GM23338 (cell line): ENCODE measurements around the gene RPL39L. TPM values are rescaled to one million over a fixed set of nuclear protein-coding genes. Genes with fewer than 3 reads are reported as not detected.
"Not testable (repeated sequence)": the region's sequence is repeated elsewhere in the genome, so short reads cannot be mapped to it uniquely, and the experiment has no call there.

Source experiments
- ATAC-seq: fragments of 200-7000 bp; cut with Tn5 transposase; 3 replicates; pipeline ENCODE4 v1.9.1; 2020
- DNase-seq: peaks from one replicate; pipeline ENCODE4 v3.0.0-alpha.2; 2015; ENCODE audit warnings: low spot score
- H2AFZ ChIP-seq: fragments of 200-600 bp; sonication (generic); 2 replicates; pipeline ENCODE4 v1.8.0; 2016; ENCODE audit warnings: antibody characterized with exemption, mild to moderate bottlenecking, moderate library complexity
- H3F3A ChIP-seq: fragments of 200-600 bp; sonication (generic); replicated peaks from 2 replicates; pipeline ENCODE4 v1.8.0; 2017; ENCODE audit warnings: antibody characterized with exemption, mixed run types, low read depth
- H3K27ac ChIP-seq: fragments of 200-600 bp; sonication (generic); 2 replicates; pipeline ENCODE4 v1.6.1; 2016; ENCODE audit warnings: low read depth
- H3K27me3 ChIP-seq: fragments of 200-600 bp; sonication (generic); 2 replicates; pipeline ENCODE4 v1.8.0; 2016; ENCODE audit warnings: mild to moderate bottlenecking, mixed run types, moderate library complexity; ENCODE audit not compliant: insufficient read depth
- H3K36me3 ChIP-seq: fragments of 200-600 bp; sonication (generic); 2 replicates; pipeline ENCODE4 v1.8.0; 2016; ENCODE audit warnings: mild to moderate bottlenecking; ENCODE audit not compliant: insufficient read depth
- H3K4me1 ChIP-seq: fragments of 200-600 bp; sonication (generic); 2 replicates; pipeline ENCODE4 v1.8.0; 2016; ENCODE audit warnings: mild to moderate bottlenecking, moderate library complexity; ENCODE audit not compliant: insufficient read depth
- H3K4me2 ChIP-seq: fragments of 200-600 bp; sonication (generic); 2 replicates; pipeline ENCODE4 v1.7.1; 2017; ENCODE audit warnings: mixed run types
- H3K4me3 ChIP-seq: fragments of 200-600 bp; sonication (generic); 2 replicates; pipeline ENCODE4 v1.6.1; 2016; ENCODE audit warnings: mixed run types
- H3K79me2 ChIP-seq: fragments of 200-600 bp; sonication (generic); replicated peaks from 2 replicates; pipeline ENCODE4 v1.8.0; 2017; ENCODE audit warnings: mild to moderate bottlenecking; ENCODE audit not compliant: insufficient read depth
- H3K9me2 ChIP-seq: fragments of 200-600 bp; sonication (generic); 2 replicates; pipeline ENCODE4 v1.8.0; 2017; ENCODE audit not compliant: insufficient read depth
- H4K20me1 ChIP-seq: fragments of 200-600 bp; sonication (generic); replicated peaks from 2 replicates; pipeline ENCODE4 v1.8.0; 2017; ENCODE audit warnings: mild to moderate bottlenecking; ENCODE audit not compliant: insufficient read depth
- H3K27ac Mint-ChIP-seq: 2 replicates; pipeline ENCODE4 v1.8.0; 2020; ENCODE audit warnings: inconsistent platforms, mild to moderate bottlenecking, moderate library complexity, mixed read lengths
- H3K27me3 Mint-ChIP-seq: 3 replicates; pipeline ENCODE4 v1.8.0; 2022; ENCODE audit warnings: low read depth, mild to moderate bottlenecking, moderate library complexity, mixed read lengths, inconsistent platforms; ENCODE audit not compliant: insufficient read depth, poor library complexity
- H3K36me3 Mint-ChIP-seq: 3 replicates; pipeline ENCODE4 v1.8.0; 2021; ENCODE audit warnings: low read depth, mild to moderate bottlenecking, inconsistent platforms, moderate library complexity, mixed read lengths
- H3K4me1 Mint-ChIP-seq: 3 replicates; pipeline ENCODE4 v1.8.0; 2020; ENCODE audit warnings: mild to moderate bottlenecking, inconsistent platforms, mixed read lengths
- H3K4me3 Mint-ChIP-seq: 3 replicates; pipeline ENCODE4 v1.8.0; 2021; ENCODE audit warnings: moderate library complexity, mild to moderate bottlenecking, inconsistent platforms, mixed read lengths
- H3K9me3 Mint-ChIP-seq: 3 replicates; pipeline ENCODE4 v1.8.0; 2020; ENCODE audit warnings: moderate library complexity, mild to moderate bottlenecking, inconsistent platforms, mixed read lengths
- CREB1 ChIP-seq: fragments of 250-450 bp; sonication (Bioruptor Pico); IDR thresholded peaks from 2 replicates; pipeline ENCODE4 v1.5.0; 2020; ENCODE audit warnings: low read depth, mild to moderate bottlenecking, moderate library complexity
- EZH2 ChIP-seq: fragments of 200-600 bp; sonication (generic); IDR thresholded peaks from one replicate; pipeline ENCODE4 v1.8.0; 2017; ENCODE audit warnings: antibody characterized with exemption, mild to moderate bottlenecking, low read depth; ENCODE audit not compliant: unreplicated experiment
- JUNB ChIP-seq: IDR thresholded peaks from one replicate; pipeline ENCODE4 v1.6.1; 2016; ENCODE audit warnings: antibody characterized with exemption; ENCODE audit not compliant: unreplicated experiment
- NANOG ChIP-seq: IDR thresholded peaks from 2 replicates; pipeline ENCODE4 v1.6.1; 2016; ENCODE audit warnings: antibody characterized with exemption, borderline replicate concordance
- STAT1 ChIP-seq: IDR thresholded peaks from one replicate; pipeline ENCODE4 v1.6.1; 2016; ENCODE audit warnings: antibody characterized with exemption; ENCODE audit not compliant: unreplicated experiment
- ZNF331 ChIP-seq: fragments of 250-450 bp; sonication (Bioruptor Pico); IDR thresholded peaks from 2 replicates; pipeline ENCODE4 v1.5.0; 2020; ENCODE audit warnings: low read depth, mild to moderate bottlenecking, moderate library complexity
- polyA plus RNA-seq: library from polyadenylated mRNA; unstranded; fragments of >200 nt; fragmentation: Nextera tagmentation; extraction: Ambion mirVana; gene quantifications from 2 replicates; pipeline ENCODE4 v1.2.1, GENCODE V29; 2016
- total RNA-seq: library from RNA; depleted of rRNA; stranded (reverse); fragments of >200 nt; shearing (Covaris generic); gene quantifications from 2 replicates; pipeline ENCODE4 v1.2.3, GENCODE V29; 2014
- TF ChIP-seq, protein P1 (sequence below), 2 experiments: fragments of 200-600 bp in 1 of 2; sonication (generic) in 1 of 2; conservative IDR thresholded peaks; 2 replicates each; pipeline versions ENCODE4 v1.5.1 to v1.6.1; 2016 to 2017; ENCODE audit warnings: antibody characterized with exemption in 2 of 2, low read depth in 2 of 2, mild to moderate bottlenecking in 2 of 2, moderate library complexity in 1 of 2
- TF ChIP-seq, protein P2 (sequence below): IDR thresholded peaks from one replicate; pipeline ENCODE4 v1.6.1; 2018; ENCODE audit warnings: antibody characterized with exemption; ENCODE audit not compliant: unreplicated experiment
- TF ChIP-seq, protein P3 (sequence below): fragments of 250-450 bp; sonication (Bioruptor Pico); IDR thresholded peaks from 2 replicates; pipeline ENCODE4 v1.5.0; 2020; ENCODE audit warnings: mild to moderate bottlenecking, moderate library complexity
- TF ChIP-seq, protein P4 (sequence below): IDR thresholded peaks from 2 replicates; pipeline ENCODE4 v1.6.1; 2016; ENCODE audit warnings: antibody characterized with exemption

RPL39L gene
- total and polyA plus RNA-seq, 2 experiments from 2014 or later, result 70.6 to 155 TPM

DNA sequence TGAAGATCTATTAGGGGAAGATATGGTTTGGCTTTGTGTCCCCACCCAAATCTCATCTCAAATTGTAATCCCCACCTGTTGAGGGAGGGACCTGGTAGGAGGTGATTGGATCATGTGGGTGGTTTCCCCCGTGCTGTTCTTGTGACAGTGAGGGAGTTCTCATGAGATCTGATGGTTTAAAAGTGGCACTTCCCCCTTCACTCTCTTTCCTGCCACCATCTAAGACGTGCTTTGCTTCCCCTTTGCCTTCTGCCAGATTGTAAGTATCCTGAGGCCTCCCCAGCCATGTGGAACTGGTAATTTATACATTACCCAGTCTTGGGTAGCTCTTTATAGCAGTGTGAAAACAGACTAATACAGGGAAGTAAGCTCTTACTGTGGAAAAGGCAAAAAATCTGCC, 6.1 kb downstream of the RPL39L start:
- not testable (repeated sequence) for H3K4me1 ChIP-seq, H2AFZ ChIP-seq, H3K27me3 Mint-ChIP-seq, H3K27me3 ChIP-seq, H3K4me2 ChIP-seq, H3K4me3 ChIP-seq, H3K9me2 ChIP-seq, H3K36me3 ChIP-seq, H3F3A ChIP-seq, DNase-seq, H3K4me1 Mint-ChIP-seq, H3K27ac ChIP-seq, H3K79me2 ChIP-seq, H4K20me1 ChIP-seq, H3K27ac Mint-ChIP-seq, H3K4me3 Mint-ChIP-seq, ATAC-seq
- Mint-ChIP-seq H3K36me3 (peaks cover 54% of the 10 kb centered on the region), H3K9me3 (peaks cover 12% of the 10 kb centered on the region)

DNA sequence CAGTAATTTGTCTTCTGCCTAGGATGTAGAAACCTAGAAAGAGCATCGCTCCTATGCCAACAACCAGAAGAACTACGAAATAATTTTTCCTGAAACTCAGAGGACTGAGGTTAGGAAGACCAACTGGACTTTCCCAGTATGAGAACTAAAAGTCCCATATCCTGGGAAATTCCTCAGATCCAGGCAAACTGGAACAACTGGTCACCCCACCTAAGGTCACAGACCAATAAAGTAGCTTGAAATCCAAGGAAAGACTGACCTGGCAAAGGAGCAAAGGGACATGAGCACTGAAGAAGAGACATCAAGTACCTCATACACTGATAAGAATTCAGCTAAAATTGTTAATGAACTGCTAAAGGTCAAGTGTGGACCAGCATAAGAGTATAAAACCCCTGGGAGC, 6.6 kb downstream of the RPL39L start:
- no peaks in the 10 kb centered on the region for H3K4me1 ChIP-seq
- no peak overlapping the region for H3K4me2 ChIP-seq
- 0 out of 2 replicates have a peak, but pooled peaks cover 9% of the 10 kb centered on the region for H3K36me3 ChIP-seq
- H3K27ac Mint-ChIP-seq, result no peak overlapping the region
- no peaks in the 10 kb centered on the region for H3K9me2 ChIP-seq
- no peaks in the 10 kb centered on the region for H3K4me1 Mint-ChIP-seq
- H3K79me2 ChIP-seq, result peaks cover 6% of the 10 kb centered on the region; the same call in 1 of the 2 replicates
- H3F3A ChIP-seq, result no peaks in the 10 kb centered on the region
- DNase-seq (no peak), ATAC-seq (no peak)
- peaks cover 7% of the 10 kb centered on the region; the same call in 1 of the 2 replicates for H4K20me1 ChIP-seq
- H3K27ac ChIP-seq, result no peak overlapping the region
- H2AFZ ChIP-seq, result no peak overlapping the region
- H3K27me3 ChIP-seq, result no peaks in the 10 kb centered on the region
- H3K36me3 Mint-ChIP-seq, result peaks cover 53% of the 10 kb centered on the region
- H3K4me3 Mint-ChIP-seq, result no peak overlapping the region
- H3K9me3 Mint-ChIP-seq, result peaks cover 11% of the 10 kb centered on the region
- no peaks in the 10 kb centered on the region for H3K27me3 Mint-ChIP-seq
- no peak overlapping the region for H3K4me3 ChIP-seq
- TF ChIP-seq STAT1 (no peak), EZH2 (no peak), NANOG (no peak), CREB1 (no peak), ZNF331 (CRISPR knock-in tag) (no peak), JUNB (no peak)
- TF ChIP-seq, protein P1, sequence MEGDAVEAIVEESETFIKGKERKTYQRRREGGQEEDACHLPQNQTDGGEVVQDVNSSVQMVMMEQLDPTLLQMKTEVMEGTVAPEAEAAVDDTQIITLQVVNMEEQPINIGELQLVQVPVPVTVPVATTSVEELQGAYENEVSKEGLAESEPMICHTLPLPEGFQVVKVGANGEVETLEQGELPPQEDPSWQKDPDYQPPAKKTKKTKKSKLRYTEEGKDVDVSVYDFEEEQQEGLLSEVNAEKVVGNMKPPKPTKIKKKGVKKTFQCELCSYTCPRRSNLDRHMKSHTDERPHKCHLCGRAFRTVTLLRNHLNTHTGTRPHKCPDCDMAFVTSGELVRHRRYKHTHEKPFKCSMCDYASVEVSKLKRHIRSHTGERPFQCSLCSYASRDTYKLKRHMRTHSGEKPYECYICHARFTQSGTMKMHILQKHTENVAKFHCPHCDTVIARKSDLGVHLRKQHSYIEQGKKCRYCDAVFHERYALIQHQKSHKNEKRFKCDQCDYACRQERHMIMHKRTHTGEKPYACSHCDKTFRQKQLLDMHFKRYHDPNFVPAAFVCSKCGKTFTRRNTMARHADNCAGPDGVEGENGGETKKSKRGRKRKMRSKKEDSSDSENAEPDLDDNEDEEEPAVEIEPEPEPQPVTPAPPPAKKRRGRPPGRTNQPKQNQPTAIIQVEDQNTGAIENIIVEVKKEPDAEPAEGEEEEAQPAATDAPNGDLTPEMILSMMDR (conservative IDR thresholded peaks at IDR 0.05; ENCODE audit: low read depth in 2 of 2), result no peak
- TF ChIP-seq, protein P2, sequence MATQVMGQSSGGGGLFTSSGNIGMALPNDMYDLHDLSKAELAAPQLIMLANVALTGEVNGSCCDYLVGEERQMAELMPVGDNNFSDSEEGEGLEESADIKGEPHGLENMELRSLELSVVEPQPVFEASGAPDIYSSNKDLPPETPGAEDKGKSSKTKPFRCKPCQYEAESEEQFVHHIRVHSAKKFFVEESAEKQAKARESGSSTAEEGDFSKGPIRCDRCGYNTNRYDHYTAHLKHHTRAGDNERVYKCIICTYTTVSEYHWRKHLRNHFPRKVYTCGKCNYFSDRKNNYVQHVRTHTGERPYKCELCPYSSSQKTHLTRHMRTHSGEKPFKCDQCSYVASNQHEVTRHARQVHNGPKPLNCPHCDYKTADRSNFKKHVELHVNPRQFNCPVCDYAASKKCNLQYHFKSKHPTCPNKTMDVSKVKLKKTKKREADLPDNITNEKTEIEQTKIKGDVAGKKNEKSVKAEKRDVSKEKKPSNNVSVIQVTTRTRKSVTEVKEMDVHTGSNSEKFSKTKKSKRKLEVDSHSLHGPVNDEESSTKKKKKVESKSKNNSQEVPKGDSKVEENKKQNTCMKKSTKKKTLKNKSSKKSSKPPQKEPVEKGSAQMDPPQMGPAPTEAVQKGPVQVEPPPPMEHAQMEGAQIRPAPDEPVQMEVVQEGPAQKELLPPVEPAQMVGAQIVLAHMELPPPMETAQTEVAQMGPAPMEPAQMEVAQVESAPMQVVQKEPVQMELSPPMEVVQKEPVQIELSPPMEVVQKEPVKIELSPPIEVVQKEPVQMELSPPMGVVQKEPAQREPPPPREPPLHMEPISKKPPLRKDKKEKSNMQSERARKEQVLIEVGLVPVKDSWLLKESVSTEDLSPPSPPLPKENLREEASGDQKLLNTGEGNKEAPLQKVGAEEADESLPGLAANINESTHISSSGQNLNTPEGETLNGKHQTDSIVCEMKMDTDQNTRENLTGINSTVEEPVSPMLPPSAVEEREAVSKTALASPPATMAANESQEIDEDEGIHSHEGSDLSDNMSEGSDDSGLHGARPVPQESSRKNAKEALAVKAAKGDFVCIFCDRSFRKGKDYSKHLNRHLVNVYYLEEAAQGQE, result no peak
- TF ChIP-seq, protein P3, sequence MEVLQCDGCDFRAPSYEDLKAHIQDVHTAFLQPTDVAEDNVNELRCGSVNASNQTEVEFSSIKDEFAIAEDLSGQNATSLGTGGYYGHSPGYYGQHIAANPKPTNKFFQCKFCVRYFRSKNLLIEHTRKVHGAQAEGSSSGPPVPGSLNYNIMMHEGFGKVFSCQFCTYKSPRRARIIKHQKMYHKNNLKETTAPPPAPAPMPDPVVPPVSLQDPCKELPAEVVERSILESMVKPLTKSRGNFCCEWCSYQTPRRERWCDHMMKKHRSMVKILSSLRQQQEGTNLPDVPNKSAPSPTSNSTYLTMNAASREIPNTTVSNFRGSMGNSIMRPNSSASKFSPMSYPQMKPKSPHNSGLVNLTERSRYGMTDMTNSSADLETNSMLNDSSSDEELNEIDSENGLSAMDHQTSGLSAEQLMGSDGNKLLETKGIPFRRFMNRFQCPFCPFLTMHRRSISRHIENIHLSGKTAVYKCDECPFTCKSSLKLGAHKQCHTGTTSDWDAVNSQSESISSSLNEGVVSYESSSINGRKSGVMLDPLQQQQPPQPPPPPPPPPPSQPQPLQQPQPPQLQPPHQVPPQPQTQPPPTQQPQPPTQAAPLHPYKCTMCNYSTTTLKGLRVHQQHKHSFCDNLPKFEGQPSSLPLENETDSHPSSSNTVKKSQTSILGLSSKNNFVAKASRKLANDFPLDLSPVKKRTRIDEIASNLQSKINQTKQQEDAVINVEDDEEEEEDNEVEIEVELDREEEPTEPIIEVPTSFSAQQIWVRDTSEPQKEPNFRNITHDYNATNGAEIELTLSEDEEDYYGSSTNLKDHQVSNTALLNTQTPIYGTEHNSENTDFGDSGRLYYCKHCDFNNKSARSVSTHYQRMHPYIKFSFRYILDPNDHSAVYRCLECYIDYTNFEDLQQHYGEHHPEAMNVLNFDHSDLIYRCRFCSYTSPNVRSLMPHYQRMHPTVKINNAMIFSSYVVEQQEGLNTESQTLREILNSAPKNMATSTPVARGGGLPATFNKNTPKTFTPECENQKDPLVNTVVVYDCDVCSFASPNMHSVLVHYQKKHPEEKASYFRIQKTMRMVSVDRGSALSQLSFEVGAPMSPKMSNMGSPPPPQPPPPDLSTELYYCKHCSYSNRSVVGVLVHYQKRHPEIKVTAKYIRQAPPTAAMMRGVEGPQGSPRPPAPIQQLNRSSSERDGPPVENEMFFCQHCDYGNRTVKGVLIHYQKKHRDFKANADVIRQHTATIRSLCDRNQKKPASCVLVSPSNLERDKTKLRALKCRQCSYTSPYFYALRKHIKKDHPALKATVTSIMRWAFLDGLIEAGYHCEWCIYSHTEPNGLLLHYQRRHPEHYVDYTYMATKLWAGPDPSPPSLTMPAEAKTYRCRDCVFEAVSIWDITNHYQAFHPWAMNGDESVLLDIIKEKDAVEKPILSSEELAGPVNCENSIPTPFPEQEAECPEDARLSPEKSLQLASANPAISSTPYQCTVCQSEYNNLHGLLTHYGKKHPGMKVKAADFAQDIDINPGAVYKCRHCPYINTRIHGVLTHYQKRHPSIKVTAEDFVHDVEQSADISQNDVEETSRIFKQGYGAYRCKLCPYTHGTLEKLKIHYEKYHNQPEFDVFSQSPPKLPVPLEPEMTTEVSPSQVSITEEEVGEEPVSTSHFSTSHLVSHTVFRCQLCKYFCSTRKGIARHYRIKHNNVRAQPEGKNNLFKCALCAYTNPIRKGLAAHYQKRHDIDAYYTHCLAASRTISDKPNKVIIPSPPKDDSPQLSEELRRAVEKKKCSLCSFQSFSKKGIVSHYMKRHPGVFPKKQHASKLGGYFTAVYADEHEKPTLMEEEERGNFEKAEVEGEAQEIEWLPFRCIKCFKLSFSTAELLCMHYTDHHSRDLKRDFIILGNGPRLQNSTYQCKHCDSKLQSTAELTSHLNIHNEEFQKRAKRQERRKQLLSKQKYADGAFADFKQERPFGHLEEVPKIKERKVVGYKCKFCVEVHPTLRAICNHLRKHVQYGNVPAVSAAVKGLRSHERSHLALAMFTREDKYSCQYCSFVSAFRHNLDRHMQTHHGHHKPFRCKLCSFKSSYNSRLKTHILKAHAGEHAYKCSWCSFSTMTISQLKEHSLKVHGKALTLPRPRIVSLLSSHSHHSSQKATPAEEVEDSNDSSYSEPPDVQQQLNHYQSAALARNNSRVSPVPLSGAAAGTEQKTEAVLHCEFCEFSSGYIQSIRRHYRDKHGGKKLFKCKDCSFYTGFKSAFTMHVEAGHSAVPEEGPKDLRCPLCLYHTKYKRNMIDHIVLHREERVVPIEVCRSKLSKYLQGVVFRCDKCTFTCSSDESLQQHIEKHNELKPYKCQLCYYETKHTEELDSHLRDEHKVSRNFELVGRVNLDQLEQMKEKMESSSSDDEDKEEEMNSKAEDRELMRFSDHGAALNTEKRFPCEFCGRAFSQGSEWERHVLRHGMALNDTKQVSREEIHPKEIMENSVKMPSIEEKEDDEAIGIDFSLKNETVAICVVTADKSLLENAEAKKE (CRISPR knock-in tag), result no peak
- TF ChIP-seq, protein P4, sequence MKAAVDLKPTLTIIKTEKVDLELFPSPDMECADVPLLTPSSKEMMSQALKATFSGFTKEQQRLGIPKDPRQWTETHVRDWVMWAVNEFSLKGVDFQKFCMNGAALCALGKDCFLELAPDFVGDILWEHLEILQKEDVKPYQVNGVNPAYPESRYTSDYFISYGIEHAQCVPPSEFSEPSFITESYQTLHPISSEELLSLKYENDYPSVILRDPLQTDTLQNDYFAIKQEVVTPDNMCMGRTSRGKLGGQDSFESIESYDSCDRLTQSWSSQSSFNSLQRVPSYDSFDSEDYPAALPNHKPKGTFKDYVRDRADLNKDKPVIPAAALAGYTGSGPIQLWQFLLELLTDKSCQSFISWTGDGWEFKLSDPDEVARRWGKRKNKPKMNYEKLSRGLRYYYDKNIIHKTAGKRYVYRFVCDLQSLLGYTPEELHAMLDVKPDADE, result no peak
